H1 (cell line): ENCODE results near the gene PCDH9. TPM values are rescaled to one million over a fixed set of nuclear protein-coding genes. Genes with fewer than 3 reads are reported as not detected.

Experiments
- CEBPB ChIP-seq: IDR thresholded peaks from 2 replicates; pipeline ENCODE4 v1.6.1; 2012; ENCODE audit warnings: low read depth, low read length
- CHD7 ChIP-seq: fragments of 300-600 bp; sonication (generic); IDR thresholded peaks from 2 replicates; pipeline ENCODE4 v1.7.1; 2012; ENCODE audit warnings: low read length, moderate library complexity, mild to moderate bottlenecking, inconsistent platforms; ENCODE audit not compliant: insufficient replicate concordance
- EP300 ChIP-seq, 2 experiments: IDR thresholded peaks; 1 replicate in 1 of 2; 2 replicates in 1 of 2; pipeline ENCODE4 v1.6.1; 2011 to 2012; ENCODE audit warnings: low read depth in 2 of 2, low read length in 2 of 2, mild to moderate bottlenecking in 2 of 2, borderline replicate concordance in 1 of 2, inconsistent platforms in 1 of 2, moderate library complexity in 1 of 2
- FOSL1 ChIP-seq: IDR thresholded peaks from 2 replicates; pipeline ENCODE4 v1.6.1; 2011; ENCODE audit warnings: mild to moderate bottlenecking, low read depth, low read length, moderate library complexity; ENCODE audit not compliant: insufficient read depth
- RAD21 ChIP-seq, 2 experiments: IDR thresholded peaks in 1 of 2; conservative IDR thresholded peaks in 1 of 2; 2 replicates each; pipeline ENCODE4 v1.6.1; 2011; ENCODE audit warnings: low read depth in 2 of 2, low read length in 2 of 2, improper control_type of control experiment in 1 of 2, inconsistent platforms in 1 of 2, mild to moderate bottlenecking in 1 of 2, moderate library complexity in 1 of 2
- SIN3A ChIP-seq, 2 experiments: IDR thresholded peaks in 1 of 2; conservative IDR thresholded peaks in 1 of 2; 2 replicates each; pipeline ENCODE4 v1.6.1; 2011 to 2012; ENCODE audit warnings: low read length in 2 of 2, improper control_type of control experiment in 1 of 2, low read depth in 1 of 2, mild to moderate bottlenecking in 1 of 2
- polyA plus RNA-seq, 7 experiments: library from polyadenylated mRNA; depleted of rRNA in 3 of 7; stranded (reverse) in 5 of 7; unstranded in 2 of 7; fragments of >200 nt in 5 of 7; fragments of 200-250 nt in 2 of 7; gene quantifications; 1 replicate in 5 of 7; 2 replicates in 1 of 7; 4 replicates in 1 of 7; pipeline versions ENCODE4 v1.2.1 to v1.2.3, GENCODE V29; 2011 to 2013; ENCODE audit warnings: missing spikeins in 2 of 7, mixed read lengths in 2 of 7
- total RNA-seq: library from RNA; stranded (reverse); fragmentation: NEBNext Ultra II Directional; extraction: Animal tissue kit (Norgen Biotek cat#: 25700); gene quantifications from 2 replicates; pipeline ENCODE4 v1.2.1, GENCODE V29; 2021

Gene PCDH9
- total and polyA plus RNA-seq, 2 of the 8 experiments (the other 6 are each of a cell fraction or from before 2014, with no cell fraction given) = 0.12 to 0.60 TPM

GRCh38 chr13:66576381-66576780 is 653.8 kb downstream of the PCDH9 start (continued):
- TF ChIP-seq CHD7 (no peak), EP300 (IDR thresholded peaks at IDR 0.05; ENCODE audit: borderline replicate concordance in 1 of 2, low read depth in 2 of 2, low read length in 2 of 2) (no peak), CEBPB (no peak), SIN3A (conservative IDR thresholded peaks at IDR 0.05 in 1 of 2, IDR thresholded peaks at IDR 0.05 in 1 of 2; ENCODE audit: low read depth in 1 of 2, low read length in 2 of 2) (no peak), FOSL1 (no peak), RAD21 (IDR thresholded peaks at IDR 0.05 in 1 of 2, conservative IDR thresholded peaks at IDR 0.05 in 1 of 2; ENCODE audit: low read depth in 2 of 2, low read length in 2 of 2) (no peak)
